Epithelial cell of esophagus (primary cell): ENCODE measurements around the gene GC.
A peak's percentile ranks its signal among the peaks of the same experiment; 100 is the strongest.

ENCODE experiments used
- DNase-seq: peaks from one replicate; pipeline ENCODE4 v3.0.0; 2010; ENCODE audit warnings: low read depth
- H3K4me3 ChIP-seq: 2 replicates; pipeline ENCODE4 v1.5.1; 2011; ENCODE audit warnings: mild to moderate bottlenecking, low read length, control low read depth
- CTCF ChIP-seq: IDR thresholded peaks from 2 replicates; pipeline ENCODE4 v1.5.1; 2011; ENCODE audit warnings: low read depth, mild to moderate bottlenecking, low read length, control low read depth, inconsistent platforms; ENCODE audit not compliant: insufficient read depth; ENCODE audit errors: missing control alignments

GC gene

GRCh38 chr4:71783972-71784371, at the start of gene GC:
TSS of gene GC (minus strand) at chr4:71784079. CDS start at chr4:71784018, 61 bp downstream.
- DNase-seq: no peak
- TF ChIP-seq CTCF: no peak
- H3K4me3 ChIP-seq: no peak within 1 kb of the TSS

GRCh38 chr4:71833232-71833900, 49.5 kb upstream of the GC start:
- peak; percentile 14 for DNase-seq
- TF ChIP-seq CTCF: no peak

GRCh38 chr4:71832049-71832448, 48.2 kb upstream of the GC start:
- no peak for TF ChIP-seq CTCF
- H3K4me3 ChIP-seq: no peak overlapping the region
- no peak for DNase-seq

More at GRCh38 chr4:71833232-71833900, 49.5 kb upstream of the GC start:
- no peak overlapping the region for H3K4me3 ChIP-seq

- TF ChIP-seq CTCF: no peak
- no peak overlapping the region for H3K4me3 ChIP-seq
- no peak for DNase-seq
These were observed 46.8 kb upstream of the GC start for GRCh38 chr4:71830497-71831190.

- TF ChIP-seq CTCF: no peak
- H3K4me3 ChIP-seq: no peak overlapping the region
- DNase-seq: no peak
These were observed 44.6 kb upstream of the GC start for GRCh38 chr4:71828470-71828869.

GRCh38 chr4:71827826-71828225, 43.9 kb upstream of the GC start:
- H3K4me3 ChIP-seq: no peak overlapping the region
- TF ChIP-seq CTCF: no peak
- no peak for DNase-seq

- TF ChIP-seq CTCF: no peak
- no peak for DNase-seq
These were observed 32.9 kb upstream of the GC start for GRCh38 chr4:71816676-71817303.

More at GRCh38 chr4:71816676-71817303, 32.9 kb upstream of the GC start:
- H3K4me3 ChIP-seq: no peak overlapping the region
